Upper lobe of left lung (tissue), 4 donors: ENCODE data around the gene CA10.

Experiments
- POLR2A ChIP-seq, 4 donors: fragments of 450-650 bp; IDR thresholded peaks; one replicate each; pipeline ENCODE4 v1.5.1; 2016 to 2017; ENCODE audit warnings: antibody characterized with exemption in 4 of 4, mild to moderate bottlenecking in 2 of 4
- TF ChIP-seq, protein P1 (sequence below), 6 experiments: fragments of 450-650 bp in 4 of 6; fragments of 200-600 bp in 2 of 6; sonication (generic) in 2 of 6; IDR thresholded peaks; one replicate each; pipeline ENCODE4 v1.5.1; 2016 to 2019; ENCODE audit warnings: antibody characterized with exemption in 6 of 6

DNA sequence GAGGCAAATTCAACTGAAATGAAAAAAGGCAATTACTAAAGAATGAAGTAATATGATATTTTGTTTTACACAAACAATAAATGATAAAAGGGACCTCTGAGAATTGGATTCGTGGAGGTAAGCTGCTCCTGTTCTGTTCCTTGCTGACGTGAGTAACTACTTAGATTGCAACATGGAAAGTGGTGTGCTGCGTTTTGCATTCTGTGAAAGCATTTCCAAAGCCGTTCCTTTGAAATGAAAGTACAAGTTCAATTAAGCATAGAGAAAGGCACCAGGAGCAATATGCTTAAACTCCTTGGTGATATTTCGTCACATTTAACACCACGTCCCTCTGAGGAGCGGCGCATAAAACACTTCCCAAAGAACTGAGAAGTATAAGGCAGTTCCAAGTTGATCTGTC is 516.5 kb downstream of the CA10 start:
- TF ChIP-seq, protein P1, sequence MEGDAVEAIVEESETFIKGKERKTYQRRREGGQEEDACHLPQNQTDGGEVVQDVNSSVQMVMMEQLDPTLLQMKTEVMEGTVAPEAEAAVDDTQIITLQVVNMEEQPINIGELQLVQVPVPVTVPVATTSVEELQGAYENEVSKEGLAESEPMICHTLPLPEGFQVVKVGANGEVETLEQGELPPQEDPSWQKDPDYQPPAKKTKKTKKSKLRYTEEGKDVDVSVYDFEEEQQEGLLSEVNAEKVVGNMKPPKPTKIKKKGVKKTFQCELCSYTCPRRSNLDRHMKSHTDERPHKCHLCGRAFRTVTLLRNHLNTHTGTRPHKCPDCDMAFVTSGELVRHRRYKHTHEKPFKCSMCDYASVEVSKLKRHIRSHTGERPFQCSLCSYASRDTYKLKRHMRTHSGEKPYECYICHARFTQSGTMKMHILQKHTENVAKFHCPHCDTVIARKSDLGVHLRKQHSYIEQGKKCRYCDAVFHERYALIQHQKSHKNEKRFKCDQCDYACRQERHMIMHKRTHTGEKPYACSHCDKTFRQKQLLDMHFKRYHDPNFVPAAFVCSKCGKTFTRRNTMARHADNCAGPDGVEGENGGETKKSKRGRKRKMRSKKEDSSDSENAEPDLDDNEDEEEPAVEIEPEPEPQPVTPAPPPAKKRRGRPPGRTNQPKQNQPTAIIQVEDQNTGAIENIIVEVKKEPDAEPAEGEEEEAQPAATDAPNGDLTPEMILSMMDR (IDR thresholded peaks at IDR 0.05): no peak
- no peak for TF ChIP-seq POLR2A (IDR thresholded peaks at IDR 0.05)
